Right lobe of liver (tissue), 6 donors: ENCODE data around the gene ZBTB42. TPM values are rescaled to one million over a fixed set of nuclear protein-coding genes. Genes with fewer than 3 reads are reported as not detected.
"Not testable (repeated sequence)": the region's sequence is repeated elsewhere in the genome, so short reads cannot be mapped to it uniquely, and the experiment has no call there.

ENCODE experiments used
- ATAC-seq, 4 donors: fragments of 200-7000 bp; cut with Tn5 transposase; one replicate each; pipeline ENCODE4 v1.9.1; 2020; ENCODE audit warnings: mild to moderate bottlenecking in 4 of 4, moderate library complexity in 4 of 4
- DNase-seq, 3 donors: peaks; one replicate each; pipeline ENCODE4 v3.0.0-alpha.2; 2020
- H3K27ac ChIP-seq, 3 donors: fragments of 200-600 bp; one replicate each; pipeline ENCODE4 v1.8.0; 2022
- H3K27me3 ChIP-seq, 2 donors: fragments of 200-600 bp; one replicate each; pipeline ENCODE4 v1.8.0; 2022
- H3K36me3 ChIP-seq, 4 donors: fragments of 200-600 bp; sonication (generic) in 1 of 4; one replicate each; pipeline versions ENCODE4 v1.5.1 to v1.8.0; 2017 to 2022; ENCODE audit warnings: control low read depth in 1 of 4
- H3K4me1 ChIP-seq, 4 donors: fragments of 200-600 bp; sonication (generic) in 1 of 4; one replicate each; pipeline versions ENCODE4 v1.5.1 to v1.8.0; 2017 to 2022; ENCODE audit warnings: control low read depth in 1 of 4
- H3K4me3 ChIP-seq, 3 donors: fragments of 200-600 bp; one replicate each; pipeline ENCODE4 v1.8.0; 2022
- H3K9me3 ChIP-seq, 4 donors: fragments of 200-600 bp; sonication (generic) in 1 of 4; one replicate each; pipeline versions ENCODE4 v1.5.1 to v1.8.0; 2017 to 2022; ENCODE audit warnings: control low read depth in 1 of 4
- CTCF ChIP-seq, 4 donors: fragments of 200-600 bp in 3 of 4; fragments of 450-650 bp in 1 of 4; IDR thresholded peaks; one replicate each; pipeline versions ENCODE4 v1.5.1 to v1.8.0; 2016 to 2022; ENCODE audit warnings: antibody characterized with exemption in 4 of 4, mild to moderate bottlenecking in 2 of 4
- POLR2A ChIP-seq: fragments of 450-650 bp; IDR thresholded peaks from one replicate; pipeline ENCODE4 v1.6.1; 2017; ENCODE audit warnings: antibody characterized with exemption, mild to moderate bottlenecking
- WGBS: methylation state at CpG from one replicate; pipeline ENCODE4 v1.1.6; 2018; ENCODE audit warnings: low coverage, low lambda C conversion rate; ENCODE audit not compliant: insufficient coverage; ENCODE audit errors: missing lambda C conversion rate; 5-methylcytosine and 5-hydroxymethylcytosine counted together
- intact Hi-C, 2 donors: fragments of 100-400 bp; cut with DNase I; formaldehyde crosslinking; loops; one replicate each; pipeline versions ENCODE4 v1.11.2 to v1.14.1; 2022
- total RNA-seq, 6 experiments: library from RNA; depleted of rRNA in 2 of 6; stranded (reverse); fragments of >200 nt in 2 of 6; fragmentation: NEBNext Ultra II Directional in 3 of 6; extraction: Animal tissue kit (Norgen Biotek cat#: 25700) in 3 of 6; gene quantifications; one replicate each; pipeline versions ENCODE4 v1.1.0 to v1.2.4, GENCODE V29; 2016 to 2023
- donor health status: DM: no; HTN: yes; CAD: no.
- donor health status: DM: no; HTN: no; CAD: no.
- donor health status: DM: no; HTN: no; CAD: no.
- donor health status: DM: no; HTN: yes; CAD: no.
- donor health status: DM: no; HTN: yes; CAD: no.

ZBTB42 gene
- total RNA-seq, 6 experiments from 2014 or later = 2.2 to 13.7 (median 3.6) TPM

- no peak overlapping the region for H3K27ac ChIP-seq
- H3K27me3 ChIP-seq = no peaks in the 10 kb centered on the region
- H3K4me3 ChIP-seq = peak overlapping the region; percentile 47 to 65 (median 57)
- peaks cover 0 to 11% (median 4%) of the 10 kb centered on the region in 4 donors for H3K4me1 ChIP-seq
- H3K36me3 ChIP-seq = no peaks in the 10 kb centered on the region
- ATAC-seq (peak in 1 of 4 donors; percentile 7), DNase-seq (no peak)
- WGBS = 5% methylated on average over 8 of the region's 27 CpGs
- TF ChIP-seq CTCF (IDR thresholded peaks at IDR 0.05) (no peak), POLR2A (no peak)
- intact Hi-C loops = no loop called here
- H3K9me3 ChIP-seq = no peaks in the 10 kb centered on the region
These were observed 25.9 kb downstream of the ZBTB42 start for GRCh38 chr14:104826861-104827176.

- intact Hi-C loops = no loop called here
- no peaks in the 10 kb centered on the region for H3K27me3 ChIP-seq
- WGBS = 7% methylated on average over 21 of the region's 39 CpGs
- H3K36me3 ChIP-seq = no peaks in the 10 kb centered on the region
- H3K9me3 ChIP-seq = no peaks in the 10 kb centered on the region
- peaks cover 0 to 11% (median 4%) of the 10 kb centered on the region in 4 donors for H3K4me1 ChIP-seq
- ATAC-seq (peak; percentile 31 to 54 (median 40)), DNase-seq (peak; percentile 46 to 67 (median 56))
- H3K27ac ChIP-seq = no peak overlapping the region
- H3K4me3 ChIP-seq = peak overlapping the region; percentile 47 to 65 (median 57)
- TF ChIP-seq POLR2A (no peak), CTCF (IDR thresholded peaks at IDR 0.05) (peak; percentile 23 to 40 (median 28))
These were observed 26.5 kb downstream of the ZBTB42 start for GRCh38 chr14:104827177-104828055.

- intact Hi-C loops = loop anchor here in 1 of 2 donors (5.0 kb wide), 1 partner anchor 37 kb away; the partner anchor contains the start of gene CEP170B
- Histone ChIP-seq H3K27ac (no peak overlapping the region), H3K4me3 (no peak overlapping the region), H3K36me3 (no peaks in the 10 kb centered on the region), H3K27me3 (no peaks in the 10 kb centered on the region), H3K9me3 (no peaks in the 10 kb centered on the region), H3K4me1 (peaks cover 0 to 11% (median 4%) of the 10 kb centered on the region in 4 donors)
- no peak for DNase-seq
- no peak for TF ChIP-seq CTCF (IDR thresholded peaks at IDR 0.05)
- no peak for TF ChIP-seq POLR2A
- ATAC-seq = no peak
- 77% methylated on average over 4 of the region's 9 CpGs for WGBS
These were observed 29.9 kb downstream of the ZBTB42 start for GRCh38 chr14:104830781-104831180.

- H3K36me3 ChIP-seq, H3K9me3 ChIP-seq, H3K4me1 ChIP-seq, ATAC-seq, H3K27ac ChIP-seq, DNase-seq, H3K4me3 ChIP-seq, H3K27me3 ChIP-seq, intact Hi-C loops: not testable (repeated sequence)
- 100% methylated on average over 2 of the region's 41 CpGs for WGBS
These were observed 35.5 kb downstream of the ZBTB42 start for GRCh38 chr14:104836171-104836935.

- Histone ChIP-seq H3K36me3 (no peaks in the 10 kb centered on the region), H3K4me3 (no peak overlapping the region), H3K27ac (no peak overlapping the region), H3K4me1 (peaks cover 0 to 11% (median 4%) of the 10 kb centered on the region in 4 donors), H3K27me3 (peaks cover 0 to 15% of the 10 kb centered on the region in 2 donors), H3K9me3 (no peaks in the 10 kb centered on the region)
- WGBS = 100% methylated on average over 1 of the region's 1 CpG
- ATAC-seq = no peak
- no peak for TF ChIP-seq POLR2A
- TF ChIP-seq CTCF (IDR thresholded peaks at IDR 0.05) = no peak
- intact Hi-C loops = no loop called here
- no peak for DNase-seq
These were observed 40.8 kb downstream of the ZBTB42 start for GRCh38 chr14:104841730-104842129.
